Thymus (tissue), 11 donors: ENCODE measurements around the gene ZFAND2A. TPM values are rescaled to one million over a fixed set of nuclear protein-coding genes. Genes with fewer than 3 reads are reported as not detected.

Experiments
- DNase-seq, 9 donors: peaks; one replicate each; pipeline ENCODE4 v3.0.0-alpha.2; 2013; ENCODE audit warnings: low spot score in 9 of 9, low read depth in 6 of 9, missing footprints in 1 of 9
- H3K27ac ChIP-seq, 2 donors: one replicate each; pipeline ENCODE4 v1.5.1; 2013; ENCODE audit warnings: control low read depth in 1 of 2, low read depth in 1 of 2, low read length in 1 of 2, mild to moderate bottlenecking in 1 of 2, moderate library complexity in 1 of 2
- H3K27me3 ChIP-seq, 2 donors: one replicate each; pipeline ENCODE4 v1.5.1; 2013; ENCODE audit warnings: low read length in 1 of 2; ENCODE audit not compliant: control insufficient read depth in 2 of 2, insufficient read depth in 1 of 2
- H3K36me3 ChIP-seq, 2 donors: one replicate each; pipeline ENCODE4 v1.5.1; 2013; ENCODE audit warnings: low read length in 1 of 2, mild to moderate bottlenecking in 1 of 2, moderate library complexity in 1 of 2; ENCODE audit not compliant: control insufficient read depth in 2 of 2, insufficient read depth in 2 of 2
- H3K4me1 ChIP-seq, 2 donors: one replicate each; pipeline ENCODE4 v1.5.1; 2013; ENCODE audit warnings: low read length in 2 of 2; ENCODE audit not compliant: control insufficient read depth in 2 of 2, insufficient read depth in 2 of 2
- H3K4me3 ChIP-seq, 2 donors: one replicate each; pipeline ENCODE4 v1.5.1; 2013; ENCODE audit warnings: low read length in 2 of 2, control low read depth in 1 of 2, mild to moderate bottlenecking in 1 of 2
- H3K9me3 ChIP-seq, 2 donors: one replicate each; pipeline ENCODE4 v1.5.1; 2013; ENCODE audit warnings: low read length in 1 of 2, mild to moderate bottlenecking in 1 of 2; ENCODE audit not compliant: control insufficient read depth in 2 of 2, insufficient read depth in 1 of 2
- WGBS: extraction: QIAGEN DNeasy Blood & Tissue Kit; methylation state at CpG from one replicate; pipeline ENCODE4 v1.1.7; 2013; 5-methylcytosine and 5-hydroxymethylcytosine counted together
- polyA plus RNA-seq: library from polyadenylated mRNA; stranded (reverse); fragments of 200-250 nt; gene quantifications from one replicate; pipeline ENCODE4 v1.2.3, GENCODE V29; 2013
- total RNA-seq: library from RNA; stranded (reverse); fragments of 120-200 nt; gene quantifications from one replicate; pipeline ENCODE4 v1.2.4, GENCODE V29; 2013
- donor health status: healthy.

The ZFAND2A gene
- total and polyA plus RNA-seq, 2 donors = 18.8 to 34.9 TPM

GRCh38 chr7:1110358-1110757 lies 49.6 kb downstream of the ZFAND2A start:
- Histone ChIP-seq H3K4me3 (no peak overlapping the region), H3K36me3 (peaks cover 0 to 3% of the 10 kb centered on the region in 2 donors), H3K4me1 (peaks cover 0 to 17% of the 10 kb centered on the region in 2 donors), H3K27ac (no peak overlapping the region), H3K9me3 (no peaks in the 10 kb centered on the region), H3K27me3 (no peaks in the 10 kb centered on the region)
- over 99% methylated on average over 28 of the region's 28 CpGs for WGBS
- DNase-seq = no peak

DNA sequence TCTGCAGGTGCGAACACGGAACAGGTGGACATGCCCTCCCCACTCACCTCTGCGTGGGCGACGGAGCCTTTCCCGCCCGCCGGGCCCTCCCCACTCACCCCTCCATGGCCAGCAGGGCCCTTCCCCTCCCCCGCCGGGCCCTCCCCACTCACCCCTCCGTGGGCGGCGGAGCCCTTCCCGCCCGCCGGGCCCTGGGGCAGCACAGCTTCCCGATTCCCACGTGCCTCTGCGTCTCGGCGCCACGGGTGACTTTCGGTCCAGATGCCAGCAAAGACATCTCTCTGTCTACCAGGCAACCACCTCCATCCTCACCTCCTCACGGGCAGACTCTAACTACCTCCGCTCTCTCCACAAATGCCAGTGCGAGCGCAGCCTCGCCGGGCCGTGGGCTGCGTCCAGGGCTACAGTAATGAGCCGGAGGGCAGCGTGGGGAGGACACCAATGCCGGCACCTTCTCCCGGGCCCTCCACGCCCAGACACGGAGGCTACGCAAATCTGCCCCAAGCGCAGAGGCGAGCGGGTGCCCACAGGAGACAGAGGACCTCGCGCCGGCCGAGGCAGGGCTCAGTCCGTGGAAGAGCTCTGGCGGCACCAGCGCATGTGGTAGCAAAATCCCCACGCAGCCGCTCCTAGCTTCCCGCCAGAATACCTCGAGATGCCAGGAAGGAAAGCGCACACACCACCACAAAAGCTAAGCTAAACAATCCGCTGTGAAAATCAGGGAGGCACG lies 50.2 kb downstream of the ZFAND2A start:
- Histone ChIP-seq H3K9me3 (no peaks in the 10 kb centered on the region), H3K4me1 (peaks cover 0 to 22% of the 10 kb centered on the region in 2 donors), H3K27ac (no peak overlapping the region), H3K4me3 (no peak overlapping the region), H3K36me3 (peaks cover 0 to 3% of the 10 kb centered on the region in 2 donors), H3K27me3 (no peaks in the 10 kb centered on the region)
- DNase-seq = no peak
- 97% methylated on average over 55 of the region's 55 CpGs for WGBS

- Histone ChIP-seq H3K27ac (no peak overlapping the region), H3K4me1 (peaks cover 0 to 31% of the 10 kb centered on the region in 2 donors), H3K9me3 (no peaks in the 10 kb centered on the region), H3K36me3 (peaks cover 0 to 3% of the 10 kb centered on the region in 2 donors), H3K4me3 (no peak overlapping the region), H3K27me3 (no peaks in the 10 kb centered on the region)
- WGBS = 76% methylated on average over 30 of the region's 30 CpGs
- no peak for DNase-seq
Observed at GRCh38 chr7:1108264-1108920, 51.6 kb downstream of the ZFAND2A start.

- H3K4me3 ChIP-seq = no peak overlapping the region
- no peaks in the 10 kb centered on the region for H3K27me3 ChIP-seq
- H3K27ac ChIP-seq = no peak overlapping the region
- 83% methylated on average over 20 of the region's 20 CpGs for WGBS
- DNase-seq = no peak
- peaks cover 0 to 31% of the 10 kb centered on the region in 2 donors for H3K4me1 ChIP-seq
- no peaks in the 10 kb centered on the region for H3K9me3 ChIP-seq
- H3K36me3 ChIP-seq = no peaks in the 10 kb centered on the region
Observed at GRCh38 chr7:1106793-1107421, 53.1 kb downstream of the ZFAND2A start.

- peak in 1 of 9 donors; percentile 22 for DNase-seq
- no peak overlapping the region for H3K27ac ChIP-seq
- peaks cover 0 to 36% of the 10 kb centered on the region in 2 donors for H3K4me1 ChIP-seq
- H3K27me3 ChIP-seq = no peaks in the 10 kb centered on the region
- no peaks in the 10 kb centered on the region for H3K36me3 ChIP-seq
- H3K4me3 ChIP-seq = no peak overlapping the region
- H3K9me3 ChIP-seq = no peaks in the 10 kb centered on the region
- 93% methylated on average over 27 of the region's 27 CpGs for WGBS
Observed at GRCh38 chr7:1106063-1106792, 53.8 kb downstream of the ZFAND2A start.

GRCh38 chr7:1105189-1105588 lies 54.8 kb downstream of the ZFAND2A start:
- no peak for DNase-seq
- no peak overlapping the region for H3K27ac ChIP-seq
- H3K27me3 ChIP-seq = no peaks in the 10 kb centered on the region
- no peaks in the 10 kb centered on the region for H3K9me3 ChIP-seq
- peaks cover 0 to 45% of the 10 kb centered on the region in 2 donors for H3K4me1 ChIP-seq
- no peaks in the 10 kb centered on the region for H3K36me3 ChIP-seq
- no peak overlapping the region for H3K4me3 ChIP-seq
- 92% methylated on average over 11 of the region's 11 CpGs for WGBS

GRCh38 chr7:1104516-1105179 lies 55.3 kb downstream of the ZFAND2A start:
- peak in 1 of 9 donors; percentile 36 for DNase-seq
- no peak overlapping the region for H3K27ac ChIP-seq
- no peaks in the 10 kb centered on the region for H3K27me3 ChIP-seq
- H3K9me3 ChIP-seq = no peaks in the 10 kb centered on the region
- H3K4me3 ChIP-seq = no peak overlapping the region
- WGBS = 91% methylated on average over 13 of the region's 13 CpGs
- H3K4me1 ChIP-seq = peaks cover 0 to 46% of the 10 kb centered on the region in 2 donors
- no peaks in the 10 kb centered on the region for H3K36me3 ChIP-seq

DNA sequence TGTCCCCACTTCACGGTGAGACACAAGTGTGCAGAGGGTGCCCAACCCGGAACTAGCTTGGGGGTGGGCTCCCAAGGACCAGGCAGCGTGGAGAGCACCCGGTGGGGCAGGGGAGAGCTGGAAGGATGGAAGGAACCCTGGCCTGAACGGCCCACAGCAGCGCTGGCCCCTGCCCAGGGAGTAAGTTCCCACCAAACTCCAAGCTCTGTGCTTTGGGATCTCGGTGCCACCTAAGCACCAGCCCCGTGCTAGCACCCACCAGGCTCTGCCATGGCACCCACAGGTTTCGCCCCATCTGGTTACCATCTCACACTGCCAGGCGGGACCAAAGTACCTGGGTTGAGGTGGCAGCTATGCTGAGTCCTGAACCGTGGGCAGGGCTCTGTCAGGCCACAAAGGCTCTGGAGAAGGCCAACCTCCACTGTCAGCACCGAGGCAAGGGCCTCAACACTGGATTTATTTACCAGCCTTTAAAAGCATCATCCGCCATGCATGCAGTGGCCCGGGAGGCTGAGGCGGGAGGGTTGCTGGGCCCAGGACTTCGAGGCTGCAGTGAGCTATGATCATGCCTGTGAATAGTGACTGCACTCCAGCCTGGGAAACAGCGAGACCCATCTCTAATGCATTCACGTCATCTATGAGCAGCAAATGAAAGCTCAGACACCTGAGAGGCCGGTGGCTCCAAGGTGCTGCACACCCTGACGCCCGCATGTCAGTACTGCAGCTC lies 56.0 kb downstream of the ZFAND2A start:
- Histone ChIP-seq H3K27me3 (no peaks in the 10 kb centered on the region), H3K36me3 (no peaks in the 10 kb centered on the region), H3K4me1 (peaks cover 0 to 46% of the 10 kb centered on the region in 2 donors), H3K9me3 (no peaks in the 10 kb centered on the region), H3K27ac (peak overlapping the region; percentile 4 to 43), H3K4me3 (no peak overlapping the region)
- DNase-seq = no peak
- WGBS = 95% methylated on average over 21 of the region's 21 CpGs
